G401 (cell line): ENCODE data around the gene ZNF432. TPM values are rescaled to one million over a fixed set of nuclear protein-coding genes. Genes with fewer than 3 reads are reported as not detected.
A peak's percentile ranks its signal among the peaks of the same experiment; 100 is the strongest.

Experiments used
- DNase-seq: peaks from one replicate; pipeline ENCODE4 v3.0.0-alpha.2; 2015; ENCODE audit warnings: low spot score
- in situ Hi-C: cut with HindIII; loops from 2 replicates; pipeline ENCODE4 v1.10.0; 2016; ENCODE audit warnings: low sequenced_read_pairs, mixed read lengths
- total RNA-seq: library from RNA; depleted of rRNA; stranded (reverse); fragments of >200 nt; shearing (Covaris generic); gene quantifications from 2 replicates; pipeline ENCODE4 v1.2.3, GENCODE V29; 2014; rRNA removed

Gene ZNF432
- total RNA-seq, 1 experiment from 2014 or later, result 14.4 TPM

DNA sequence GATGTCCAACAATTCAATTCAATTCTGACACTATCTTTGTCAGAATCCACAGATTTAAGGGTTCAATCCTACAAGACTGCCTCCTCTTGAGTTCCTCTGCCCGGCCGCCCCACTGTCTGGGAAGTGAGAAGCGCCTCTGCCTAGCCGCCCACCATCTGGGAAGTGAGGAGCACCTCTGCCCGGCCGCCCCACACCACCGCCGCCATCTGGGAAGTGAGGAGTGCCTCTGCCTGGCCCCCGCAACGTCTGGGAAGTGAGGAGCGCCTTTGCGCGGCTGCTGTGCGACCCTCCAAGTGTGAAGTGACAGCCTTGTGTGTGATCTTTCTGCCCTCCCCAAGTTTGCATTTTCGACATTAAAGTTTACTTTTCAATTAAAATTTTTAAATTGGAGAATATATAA is 26.4 kb downstream of the ZNF432 start:
- DNase-seq, result no peak
- in situ Hi-C loops, result no loop called here

DNA sequence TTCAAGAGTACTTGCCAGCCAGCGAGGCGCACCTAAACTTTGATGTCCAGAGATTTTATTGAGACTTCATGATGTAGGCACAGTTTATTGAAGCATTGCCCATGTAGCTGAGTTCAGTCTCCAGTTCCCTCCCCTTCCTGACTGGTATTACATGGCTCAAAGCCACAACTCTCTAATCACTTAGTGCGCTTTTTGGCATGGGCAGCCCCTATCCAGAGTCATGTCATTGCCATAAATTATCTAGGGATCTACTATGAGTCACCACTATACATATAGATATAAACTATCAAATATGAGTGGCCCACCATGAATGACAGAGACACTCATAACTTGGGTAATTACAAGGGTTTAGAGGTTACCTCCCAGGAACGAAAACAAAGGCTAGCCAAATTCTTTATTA is 28.1 kb downstream of the ZNF432 start:
- in situ Hi-C loops, result no loop called here

DNA sequence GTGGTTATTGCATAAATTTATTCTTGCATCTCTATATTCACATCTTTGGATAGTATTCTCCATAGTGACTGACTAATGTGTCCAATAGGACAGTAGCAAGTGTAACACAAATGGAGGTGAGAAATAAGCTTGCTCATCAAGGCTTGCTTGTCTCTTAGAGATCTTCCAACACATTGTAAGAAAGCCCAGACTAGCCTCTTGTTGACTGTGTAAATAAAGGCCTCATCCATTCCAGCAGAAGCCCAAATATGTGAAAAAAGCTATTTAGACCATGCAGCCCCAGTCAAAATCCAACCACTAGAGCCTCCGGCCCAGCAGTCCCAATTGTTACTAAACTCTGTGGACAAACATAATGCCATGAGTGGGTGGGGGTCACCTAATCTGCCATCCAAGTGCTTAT is 38.0 kb downstream of the ZNF432 start:
- in situ Hi-C loops, result no loop called here
- no peak for DNase-seq

More for the DNA sequence above, 28.1 kb downstream of the ZNF432 start:
- no peak for DNase-seq

DNA sequence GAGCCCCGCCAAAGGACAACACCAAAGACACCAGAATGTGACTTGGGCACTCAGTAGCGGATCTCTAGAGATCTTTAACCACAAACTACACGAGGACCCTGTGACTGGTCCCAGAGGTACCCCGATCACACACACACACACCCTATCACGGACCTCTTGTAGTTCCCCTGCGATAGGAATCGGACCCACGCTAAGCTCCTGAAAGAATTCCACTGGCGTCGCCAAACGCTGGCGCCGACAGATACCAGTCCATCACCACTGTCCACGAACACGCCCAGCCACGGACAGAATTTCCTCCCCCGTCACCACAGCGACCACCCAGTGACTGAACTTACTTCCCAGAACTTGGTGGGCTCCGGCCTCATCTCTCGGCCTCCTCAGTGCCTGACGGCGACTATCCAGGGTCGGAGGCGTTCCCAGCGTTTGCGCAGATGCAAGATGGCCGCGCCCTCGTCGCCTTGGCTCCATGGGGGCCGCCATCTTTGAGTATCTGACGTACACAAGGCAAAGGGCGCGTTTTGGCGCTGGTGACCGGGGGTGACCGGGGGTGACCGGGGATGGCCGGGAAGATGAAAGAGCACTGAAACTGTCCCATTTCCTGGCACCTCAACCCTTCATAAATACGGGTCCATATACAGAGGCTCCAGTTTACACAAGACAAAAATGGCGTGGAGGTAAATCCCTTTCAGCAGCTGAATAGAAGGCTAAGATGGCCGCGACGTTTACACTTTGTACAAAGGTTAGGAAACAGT is 40.7 kb downstream of the ZNF432 start, which contains the start of gene ZNF615:
ZNF615 (minus strand) TSS at position 406 of the 752 bp plus-strand sequence. CDS start 4,500 bp downstream, outside the sequence.
- DNase-seq, result peak; percentile 93

DNA sequence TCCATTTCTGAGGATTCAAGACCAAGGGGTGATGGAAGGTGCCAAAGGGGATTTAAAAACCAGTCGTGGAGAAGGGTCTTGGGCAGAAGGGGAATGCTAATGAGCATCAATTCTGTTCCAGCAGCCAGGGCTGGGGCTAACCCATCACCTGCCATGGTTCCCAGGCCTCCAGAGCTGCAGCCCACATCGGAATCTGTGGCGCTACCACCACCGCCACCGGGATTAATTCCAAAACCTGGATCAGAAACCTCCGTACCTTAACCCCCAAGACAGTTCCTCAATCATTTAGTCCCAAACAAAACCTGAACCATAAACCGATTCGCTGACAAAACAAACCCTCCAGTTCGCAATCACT is 41.2 kb downstream of the ZNF432 start:
- in situ Hi-C loops, result no loop called here
- DNase-seq, result peak; percentile 30

More for the DNA sequence above, 40.7 kb downstream of the ZNF432 start, which contains the start of gene ZNF615:
- in situ Hi-C loops, result no loop called here

DNA sequence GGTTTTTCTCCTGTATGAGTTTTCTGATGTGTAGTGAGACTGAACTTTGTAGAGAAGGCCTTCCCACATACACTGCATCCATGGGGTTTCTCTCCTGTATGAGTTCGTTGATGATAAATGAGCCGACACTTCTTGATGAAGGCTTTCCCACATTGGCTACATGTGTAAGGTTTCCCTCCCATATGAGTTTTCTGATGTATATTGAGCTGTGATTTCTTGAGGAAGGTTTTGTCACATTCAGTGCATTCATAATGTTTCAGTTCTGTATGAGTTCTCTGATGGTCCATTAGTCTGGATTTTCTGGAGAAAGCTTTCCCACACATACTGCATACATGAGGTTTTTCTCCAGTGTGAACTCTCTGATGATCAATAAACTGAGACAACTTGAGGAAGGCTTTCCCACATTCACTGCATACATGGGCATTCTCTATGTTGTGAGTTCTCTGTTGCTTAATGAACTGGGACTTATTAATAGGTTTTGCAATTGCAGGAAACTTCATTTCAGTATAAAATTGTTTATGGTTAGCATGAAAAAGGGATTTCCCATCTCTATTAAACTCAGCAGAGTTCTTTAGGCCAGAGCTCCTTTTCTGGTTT is 54.5 kb downstream of the ZNF432 start:
- DNase-seq, result no peak
- in situ Hi-C loops, result no loop called here

DNA sequence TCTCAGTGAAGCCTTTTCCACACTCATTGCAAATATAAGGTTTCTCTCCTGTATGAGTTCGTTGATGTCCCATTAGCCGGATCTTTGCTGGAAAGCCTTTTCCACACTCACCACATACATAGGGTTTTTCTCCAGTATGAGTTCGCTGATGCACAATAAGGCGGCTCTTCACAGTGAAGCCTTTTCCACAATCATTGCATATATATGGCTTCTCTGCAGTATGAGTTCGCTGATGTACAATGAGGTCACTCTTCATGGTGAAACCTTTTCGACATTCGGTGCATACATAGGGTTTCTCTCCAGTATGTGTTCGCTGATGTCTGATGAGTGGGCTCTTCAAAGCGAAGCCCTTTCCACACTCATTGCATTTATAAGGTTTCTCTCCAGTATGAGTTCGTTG is 55.2 kb downstream of the ZNF432 start:
- no peak for DNase-seq
- in situ Hi-C loops, result no loop called here

DNA sequence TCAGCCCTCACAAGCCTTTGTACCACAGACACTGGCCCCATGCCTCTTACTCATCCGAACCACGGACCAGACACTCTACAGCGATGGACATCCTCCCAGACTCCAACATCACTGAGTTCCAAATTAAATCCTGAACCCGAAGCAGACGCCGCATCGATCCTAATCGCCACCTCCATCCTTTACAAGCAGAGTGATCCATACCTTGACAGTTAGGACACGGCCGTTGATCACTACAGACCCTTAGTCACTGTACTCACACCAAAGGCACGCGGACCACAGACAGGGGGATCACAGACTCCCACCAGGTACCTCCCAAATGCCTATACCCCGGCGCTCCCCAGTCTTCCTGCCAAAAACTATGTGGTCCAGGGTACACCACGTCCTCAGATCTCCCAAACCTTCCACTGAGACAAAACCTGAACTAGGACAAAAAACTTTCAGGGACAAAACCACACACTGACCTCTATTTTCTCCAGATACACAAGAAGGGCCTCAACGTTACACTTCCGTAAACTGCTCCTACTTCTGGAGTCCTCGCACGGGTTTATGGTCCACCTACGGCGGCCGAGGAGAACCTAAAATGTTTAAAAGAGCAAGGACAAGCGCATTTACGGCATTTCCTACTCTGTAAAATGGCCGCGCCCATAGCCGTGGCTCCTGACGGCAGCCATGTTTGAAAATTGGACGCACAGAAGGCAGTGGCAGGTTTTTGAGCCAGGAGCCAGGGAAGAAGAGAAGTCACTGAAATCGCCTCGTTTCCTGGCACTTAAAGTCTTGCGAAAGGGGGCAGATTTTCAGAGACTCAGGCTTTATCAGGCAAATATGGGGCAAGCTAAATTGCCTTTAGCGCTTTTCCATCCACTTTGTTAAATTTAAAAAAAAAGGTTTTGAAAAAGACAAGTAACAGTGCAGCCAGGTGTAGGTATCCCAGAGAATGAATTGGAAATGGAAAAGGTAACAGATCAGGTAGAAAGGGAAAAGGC is 62.0 kb downstream of the ZNF432 start, which contains the start of gene ZNF350:
ZNF350 (minus strand) TSS at position 532 of the 983 bp plus-strand sequence. CDS start 12,480 bp downstream, outside the sequence.
- peak; percentile 97 for DNase-seq
- in situ Hi-C loops, result no loop called here

DNA sequence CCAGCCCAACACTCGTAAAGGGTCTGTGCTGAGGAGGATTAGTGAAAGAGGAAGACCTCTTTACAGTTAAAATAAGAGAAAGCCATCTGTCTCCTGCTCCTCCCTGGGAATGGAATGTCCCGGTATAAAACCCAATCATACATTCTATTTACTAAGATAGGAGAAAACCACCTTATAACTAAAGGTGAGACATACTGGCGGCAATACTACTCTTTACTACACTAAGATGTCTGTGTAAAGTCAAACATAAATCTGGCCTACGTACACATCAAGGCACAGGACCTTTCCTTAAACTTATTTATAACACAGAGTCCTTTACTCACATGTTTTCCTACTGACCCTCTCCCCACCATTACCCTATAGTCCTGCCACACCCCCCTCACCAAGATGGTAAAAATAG is 65.3 kb downstream of the ZNF432 start:
- in situ Hi-C loops, result no loop called here
- DNase-seq, result no peak

Other genes starting within 250 kb of the ZNF432 start
- 3.0 and 3.3 TPM in 2 replicates for gene ZNF577, start 160.9 kb downstream of the ZNF432 start, total RNA-seq
- gene ZNF649, start 143.8 kb downstream of the ZNF432 start, total RNA-seq, result 7.0 and 10.5 TPM in 2 replicates
- gene ZNF613, start 121.4 kb downstream of the ZNF432 start, total RNA-seq, result 3.5 and 18.3 TPM in 2 replicates
- 1.8 and 4.7 TPM in 2 replicates for gene ZNF350, start 62.0 kb downstream of the ZNF432 start, total RNA-seq
- 0.62 and 9.8 TPM in 2 replicates for gene ZNF615, start 40.6 kb downstream of the ZNF432 start, total RNA-seq
- 7.3 and 20.3 TPM in 2 replicates for gene ZNF614, start 20.5 kb downstream of the ZNF432 start, total RNA-seq
- gene ZNF841, start 46.9 kb upstream of the ZNF432 start, total RNA-seq, result 1.8 and 2.2 TPM in 2 replicates
- gene ZNF616, start 91.1 kb upstream of the ZNF432 start, total RNA-seq, result 6.3 and 8.6 TPM in 2 replicates
- 0.49 and 3.1 TPM in 2 replicates for gene ZNF836, start 122.8 kb upstream of the ZNF432 start, total RNA-seq
- 226 and 269 TPM in 2 replicates for gene PPP2R1A, start 141.2 kb upstream of the ZNF432 start, total RNA-seq
- 5.6 and 6.8 TPM in 2 replicates for gene ZNF766, start 220.7 kb upstream of the ZNF432 start, total RNA-seq
- 4.9 and 9.1 TPM in 2 replicates for gene ZNF480, start 248.3 kb upstream of the ZNF432 start, total RNA-seq